ENCODE measurements around the gene CCDC146. TPM values are rescaled to one million over a fixed set of nuclear protein-coding genes. Genes with fewer than 3 reads are reported as not detected.

CCDC146 gene
- total RNA-seq, 1 donor from 2014 or later: 3.0 TPM

- DNase-seq (ENCODE audit: low spot score): no peak
- peak; percentile 96 for TF ChIP-seq CTCF (IDR thresholded peaks at IDR 0.05)
- Mint-ChIP-seq H3K36me3 (ENCODE audit: low read depth) (no peaks in the 10 kb centered on the region), H3K4me1 (ENCODE audit: low read depth) (peaks cover 34% of the 10 kb centered on the region), H3K9me3 (ENCODE audit: low read depth) (no peaks in the 10 kb centered on the region), H3K27me3 (ENCODE audit: low read depth) (no peaks in the 10 kb centered on the region), H3K4me3 (ENCODE audit: unreplicated experiment) (no peak overlapping the region), H3K27ac (ENCODE audit: unreplicated experiment) (no peak overlapping the region)
Observed at GRCh38 chr7:77247206-77247850, 124.9 kb downstream of the CCDC146 start.

GRCh38 chr7:77248154-77248553 lies 125.7 kb downstream of the CCDC146 start:
- Mint-ChIP-seq H3K27me3 (ENCODE audit: low read depth) (no peaks in the 10 kb centered on the region), H3K27ac (ENCODE audit: unreplicated experiment) (no peak overlapping the region), H3K36me3 (ENCODE audit: low read depth) (no peaks in the 10 kb centered on the region), H3K4me3 (ENCODE audit: unreplicated experiment) (no peak overlapping the region), H3K9me3 (ENCODE audit: low read depth) (no peaks in the 10 kb centered on the region), H3K4me1 (ENCODE audit: low read depth) (peaks cover 26% of the 10 kb centered on the region)
- no peak for DNase-seq (ENCODE audit: low spot score)
- no peak for TF ChIP-seq CTCF (IDR thresholded peaks at IDR 0.05)

- H3K36me3 Mint-ChIP-seq (ENCODE audit: low read depth): no peaks in the 10 kb centered on the region
- H3K27me3 Mint-ChIP-seq (ENCODE audit: low read depth): no peaks in the 10 kb centered on the region
- H3K4me3 Mint-ChIP-seq (ENCODE audit: unreplicated experiment): no peak overlapping the region
- DNase-seq (ENCODE audit: low spot score): no peak
- no peak for TF ChIP-seq CTCF (IDR thresholded peaks at IDR 0.05)
- no peak overlapping the region for H3K27ac Mint-ChIP-seq (ENCODE audit: unreplicated experiment)
- H3K4me1 Mint-ChIP-seq (ENCODE audit: low read depth): peaks cover 19% of the 10 kb centered on the region
- no peaks in the 10 kb centered on the region for H3K9me3 Mint-ChIP-seq (ENCODE audit: low read depth)
Observed at GRCh38 chr7:77252506-77252905, 130.1 kb downstream of the CCDC146 start.

GRCh38 chr7:77253151-77253550 lies 130.7 kb downstream of the CCDC146 start:
- DNase-seq (ENCODE audit: low spot score): no peak
- H3K4me1 Mint-ChIP-seq (ENCODE audit: low read depth): peaks cover 19% of the 10 kb centered on the region
- no peaks in the 10 kb centered on the region for H3K36me3 Mint-ChIP-seq (ENCODE audit: low read depth)
- H3K27me3 Mint-ChIP-seq (ENCODE audit: low read depth): no peaks in the 10 kb centered on the region
- H3K9me3 Mint-ChIP-seq (ENCODE audit: low read depth): no peaks in the 10 kb centered on the region
- H3K4me3 Mint-ChIP-seq (ENCODE audit: unreplicated experiment): no peak overlapping the region
- TF ChIP-seq CTCF (IDR thresholded peaks at IDR 0.05): no peak
- H3K27ac Mint-ChIP-seq (ENCODE audit: unreplicated experiment): no peak overlapping the region

- Mint-ChIP-seq H3K36me3 (ENCODE audit: low read depth) (no peaks in the 10 kb centered on the region), H3K4me3 (ENCODE audit: unreplicated experiment) (no peak overlapping the region), H3K9me3 (ENCODE audit: low read depth) (no peaks in the 10 kb centered on the region), H3K4me1 (ENCODE audit: low read depth) (peaks cover 19% of the 10 kb centered on the region), H3K27ac (ENCODE audit: unreplicated experiment) (no peak overlapping the region), H3K27me3 (ENCODE audit: low read depth) (no peaks in the 10 kb centered on the region)
- TF ChIP-seq CTCF (IDR thresholded peaks at IDR 0.05): no peak
- DNase-seq (ENCODE audit: low spot score): no peak
Observed at GRCh38 chr7:77254429-77254828, 132.0 kb downstream of the CCDC146 start.

Measured in chondrocyte (in vitro differentiated cells).